ENCODE measurements around the gene RPL31. TPM values are rescaled to one million over a fixed set of nuclear protein-coding genes. Genes with fewer than 3 reads are reported as not detected.

RPL31 gene
- total RNA-seq, 1 donor from 2014 or later = 1,335 TPM

DNA sequence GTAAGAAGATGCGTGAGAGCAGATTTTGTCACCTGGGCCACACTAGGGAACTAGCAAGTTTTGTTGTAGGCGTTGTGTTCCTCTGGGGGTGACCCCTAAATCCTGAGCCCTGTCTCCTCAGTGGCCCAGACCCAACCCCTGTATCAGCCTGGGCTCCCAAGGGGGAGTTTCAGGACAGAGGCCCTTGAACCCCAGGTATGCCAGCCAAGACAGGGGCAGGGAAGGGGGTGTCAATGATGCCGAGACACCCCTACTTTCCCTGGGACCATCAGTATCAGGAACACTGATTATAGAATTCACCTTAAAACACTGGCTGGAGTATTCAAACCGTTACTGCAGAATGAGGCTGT lies 39.1 kb upstream of the RPL31 start:
- no peaks in the 10 kb centered on the region for H3K4me1 Mint-ChIP-seq (ENCODE audit: unreplicated experiment)
- H3K36me3 Mint-ChIP-seq (ENCODE audit: unreplicated experiment) = peaks cover 11% of the 10 kb centered on the region

DNA sequence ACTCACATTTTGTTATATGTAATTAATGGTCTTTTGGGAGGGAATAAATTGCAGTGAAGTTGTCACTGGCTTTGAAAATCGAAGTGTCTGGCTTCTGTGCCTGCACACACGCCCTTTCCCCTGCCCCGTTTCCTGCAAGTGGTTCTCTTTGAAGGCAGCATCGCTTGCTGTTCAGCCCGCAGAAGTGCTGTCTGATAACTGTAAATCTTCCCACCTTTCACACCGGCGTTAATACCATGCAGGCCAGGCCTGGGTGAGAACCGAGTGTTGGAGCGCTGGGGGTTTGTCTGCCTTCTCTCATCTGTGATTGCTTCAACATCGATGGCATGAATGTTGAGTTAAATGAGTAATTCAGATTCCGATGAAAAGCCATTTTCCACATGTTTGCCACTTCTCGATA lies 37.9 kb upstream of the RPL31 start:
- peaks cover 15% of the 10 kb centered on the region for H3K36me3 Mint-ChIP-seq (ENCODE audit: unreplicated experiment)
- no peaks in the 10 kb centered on the region for H3K4me1 Mint-ChIP-seq (ENCODE audit: unreplicated experiment)
- no peak overlapping the region for H3K27ac Mint-ChIP-seq (ENCODE audit: unreplicated experiment)
- TF ChIP-seq, protein P1, sequence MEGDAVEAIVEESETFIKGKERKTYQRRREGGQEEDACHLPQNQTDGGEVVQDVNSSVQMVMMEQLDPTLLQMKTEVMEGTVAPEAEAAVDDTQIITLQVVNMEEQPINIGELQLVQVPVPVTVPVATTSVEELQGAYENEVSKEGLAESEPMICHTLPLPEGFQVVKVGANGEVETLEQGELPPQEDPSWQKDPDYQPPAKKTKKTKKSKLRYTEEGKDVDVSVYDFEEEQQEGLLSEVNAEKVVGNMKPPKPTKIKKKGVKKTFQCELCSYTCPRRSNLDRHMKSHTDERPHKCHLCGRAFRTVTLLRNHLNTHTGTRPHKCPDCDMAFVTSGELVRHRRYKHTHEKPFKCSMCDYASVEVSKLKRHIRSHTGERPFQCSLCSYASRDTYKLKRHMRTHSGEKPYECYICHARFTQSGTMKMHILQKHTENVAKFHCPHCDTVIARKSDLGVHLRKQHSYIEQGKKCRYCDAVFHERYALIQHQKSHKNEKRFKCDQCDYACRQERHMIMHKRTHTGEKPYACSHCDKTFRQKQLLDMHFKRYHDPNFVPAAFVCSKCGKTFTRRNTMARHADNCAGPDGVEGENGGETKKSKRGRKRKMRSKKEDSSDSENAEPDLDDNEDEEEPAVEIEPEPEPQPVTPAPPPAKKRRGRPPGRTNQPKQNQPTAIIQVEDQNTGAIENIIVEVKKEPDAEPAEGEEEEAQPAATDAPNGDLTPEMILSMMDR (IDR thresholded peaks at IDR 0.05) = no peak
- no peak overlapping the region for H3K4me3 Mint-ChIP-seq (ENCODE audit: unreplicated experiment)
- no peaks in the 10 kb centered on the region for H3K27me3 Mint-ChIP-seq (ENCODE audit: unreplicated experiment)
- no peaks in the 10 kb centered on the region for H3K9me3 Mint-ChIP-seq (ENCODE audit: unreplicated experiment)
- no peak for DNase-seq (ENCODE audit: extremely low spot score, unreplicated experiment)

More for the DNA sequence above, 39.1 kb upstream of the RPL31 start:
- TF ChIP-seq, protein P1 (IDR thresholded peaks at IDR 0.05) = no peak
- Mint-ChIP-seq H3K27me3 (ENCODE audit: unreplicated experiment) (no peaks in the 10 kb centered on the region), H3K4me3 (ENCODE audit: unreplicated experiment) (no peak overlapping the region), H3K9me3 (ENCODE audit: unreplicated experiment) (no peaks in the 10 kb centered on the region), H3K27ac (ENCODE audit: unreplicated experiment) (no peak overlapping the region)
- no peak for DNase-seq (ENCODE audit: extremely low spot score, unreplicated experiment)

DNA sequence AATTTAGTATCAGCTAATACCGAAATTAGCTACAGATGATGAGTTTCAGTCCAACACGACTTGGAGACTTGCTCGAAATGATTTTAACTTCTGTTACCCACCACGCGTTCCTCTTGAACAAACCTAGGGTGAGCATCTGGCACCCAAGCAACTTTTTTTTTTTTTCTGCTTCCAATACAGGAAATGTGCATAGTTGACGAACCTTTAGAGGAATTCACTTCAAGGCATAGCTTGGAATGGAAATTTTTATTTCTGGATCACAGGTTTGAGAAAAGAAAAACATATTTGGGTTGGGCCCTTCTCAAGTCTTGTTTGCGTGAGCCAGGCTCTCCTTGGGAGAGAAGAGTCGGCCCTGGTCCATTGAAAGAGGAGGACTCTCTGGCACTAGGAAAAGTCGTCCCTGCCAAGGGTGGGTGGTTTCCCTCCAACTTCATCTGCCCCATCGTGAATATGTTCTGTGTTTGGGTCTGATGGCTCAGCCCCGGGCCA lies 37.4 kb upstream of the RPL31 start:
- H3K27me3 Mint-ChIP-seq (ENCODE audit: unreplicated experiment) = no peaks in the 10 kb centered on the region
- no peaks in the 10 kb centered on the region for H3K9me3 Mint-ChIP-seq (ENCODE audit: unreplicated experiment)
- TF ChIP-seq, protein P1 (IDR thresholded peaks at IDR 0.05) = no peak
- no peaks in the 10 kb centered on the region for H3K4me1 Mint-ChIP-seq (ENCODE audit: unreplicated experiment)
- H3K36me3 Mint-ChIP-seq (ENCODE audit: unreplicated experiment) = peaks cover 15% of the 10 kb centered on the region
- no peak overlapping the region for H3K4me3 Mint-ChIP-seq (ENCODE audit: unreplicated experiment)
- no peak overlapping the region for H3K27ac Mint-ChIP-seq (ENCODE audit: unreplicated experiment)
- no peak for DNase-seq (ENCODE audit: extremely low spot score, unreplicated experiment)

DNA sequence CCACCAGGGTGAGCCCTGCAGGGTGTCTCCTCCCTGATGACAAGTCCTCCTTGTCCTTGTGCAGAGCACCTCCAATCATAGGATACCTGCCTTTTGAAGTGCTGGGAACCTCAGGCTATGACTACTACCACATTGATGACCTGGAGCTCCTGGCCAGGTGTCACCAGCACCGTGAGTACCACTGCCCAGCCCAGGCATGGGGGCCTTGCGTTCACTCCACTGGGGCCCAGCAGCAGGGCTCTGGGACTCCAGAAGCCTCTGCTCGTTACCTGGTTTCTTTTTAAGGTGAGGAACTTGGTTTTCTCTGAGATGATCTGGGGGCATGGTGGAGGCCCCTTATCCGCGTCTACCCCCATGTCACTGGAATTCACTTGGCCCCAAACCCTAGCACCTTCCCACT lies 36.5 kb upstream of the RPL31 start:
- Mint-ChIP-seq H3K4me3 (ENCODE audit: unreplicated experiment) (no peak overlapping the region), H3K4me1 (ENCODE audit: unreplicated experiment) (no peaks in the 10 kb centered on the region), H3K9me3 (ENCODE audit: unreplicated experiment) (no peaks in the 10 kb centered on the region), H3K27ac (ENCODE audit: unreplicated experiment) (no peak overlapping the region), H3K36me3 (ENCODE audit: unreplicated experiment) (peaks cover 19% of the 10 kb centered on the region), H3K27me3 (ENCODE audit: unreplicated experiment) (no peaks in the 10 kb centered on the region)
- TF ChIP-seq, protein P1 (IDR thresholded peaks at IDR 0.05) = no peak
- no peak for DNase-seq (ENCODE audit: extremely low spot score, unreplicated experiment)

DNA sequence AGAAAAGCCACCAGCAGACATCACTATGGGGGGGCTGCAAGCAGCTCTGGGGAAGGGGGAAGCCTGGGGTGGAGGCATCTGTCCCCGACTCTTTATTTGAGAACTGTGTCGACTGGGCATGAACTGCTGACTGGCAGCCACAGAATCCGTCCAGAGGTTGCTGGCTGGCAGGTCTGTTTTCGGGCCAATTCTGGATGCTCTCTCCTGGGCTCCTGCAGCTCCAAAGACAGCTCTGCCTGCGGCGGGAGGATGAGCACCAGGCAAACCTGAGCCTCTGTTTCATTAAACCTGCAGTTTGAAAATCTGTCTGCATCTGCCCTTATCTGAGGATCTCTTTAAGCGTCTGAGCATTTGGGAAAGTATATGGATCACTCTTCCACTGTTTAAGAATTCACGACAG lies 34.4 kb upstream of the RPL31 start:
- H3K27ac Mint-ChIP-seq (ENCODE audit: unreplicated experiment) = no peak overlapping the region
- H3K36me3 Mint-ChIP-seq (ENCODE audit: unreplicated experiment) = peaks cover 24% of the 10 kb centered on the region
- TF ChIP-seq, protein P1 (IDR thresholded peaks at IDR 0.05) = no peak
- H3K4me1 Mint-ChIP-seq (ENCODE audit: unreplicated experiment) = no peaks in the 10 kb centered on the region
- no peak for DNase-seq (ENCODE audit: extremely low spot score, unreplicated experiment)
- no peaks in the 10 kb centered on the region for H3K9me3 Mint-ChIP-seq (ENCODE audit: unreplicated experiment)
- H3K27me3 Mint-ChIP-seq (ENCODE audit: unreplicated experiment) = no peaks in the 10 kb centered on the region
- no peak overlapping the region for H3K4me3 Mint-ChIP-seq (ENCODE audit: unreplicated experiment)

All from osteocyte (in vitro differentiated cells).